ENCODE results near the gene TCF21.
"Not testable (repeated sequence)": the region's sequence is repeated elsewhere in the genome, so short reads cannot be mapped to it uniquely, and the experiment has no call there.

TCF21 gene

GRCh38 chr6:133856911-133857310 lies 32.0 kb upstream of the TCF21 start:
- Histone ChIP-seq H3K9me3 (ENCODE audit: low read depth, low read length) (no peaks in the 10 kb centered on the region), H3K9ac (ENCODE audit: insufficient read length) (no peak overlapping the region), H3K27ac (no peak overlapping the region), H3K36me3 (ENCODE audit: insufficient read depth, low read length) (no peaks in the 10 kb centered on the region), H3K4me3 (no peak overlapping the region)
- DNase-seq (ENCODE audit: low read depth, low spot score): no peak
- TF ChIP-seq POLR2AphosphoS5 (IDR thresholded peaks at IDR 0.05; ENCODE audit: borderline replicate concordance, low read depth, low read length) (no peak), EZH2 (IDR thresholded peaks at IDR 0.05) (no peak), FOXP2 (optimal IDR thresholded peaks at IDR 0.05; ENCODE audit: control extremely low read depth, extremely low read length, insufficient read depth) (no peak)

DNA sequence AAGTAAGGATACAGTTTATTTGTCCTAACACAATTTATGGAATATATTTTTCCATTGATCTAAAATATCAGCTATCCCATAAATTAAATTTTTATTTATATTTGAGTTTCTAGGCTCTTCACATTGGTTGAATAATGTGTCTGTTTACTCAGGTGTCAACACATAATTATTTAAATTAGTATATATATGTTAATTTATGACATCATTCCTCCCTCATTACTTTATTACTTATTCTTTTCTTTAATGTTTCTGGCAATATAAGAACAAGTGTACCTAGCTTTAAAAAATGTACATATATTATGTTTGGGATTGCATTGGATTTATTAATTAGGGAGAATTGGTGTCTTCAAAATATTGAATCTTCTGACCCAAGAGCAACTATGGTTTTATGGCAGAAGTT lies 31.2 kb upstream of the TCF21 start:
- no peak overlapping the region for H3K27ac ChIP-seq
- no peak for DNase-seq (ENCODE audit: low read depth, low spot score)
- no peaks in the 10 kb centered on the region for H3K9me3 ChIP-seq (ENCODE audit: low read depth, low read length)
- H3K9ac ChIP-seq (ENCODE audit: insufficient read length): no peak overlapping the region
- H3K4me3 ChIP-seq: no peak overlapping the region
- no peaks in the 10 kb centered on the region for H3K36me3 ChIP-seq (ENCODE audit: insufficient read depth, low read length)
- TF ChIP-seq EZH2 (IDR thresholded peaks at IDR 0.05) (no peak), FOXP2 (optimal IDR thresholded peaks at IDR 0.05; ENCODE audit: control extremely low read depth, extremely low read length, insufficient read depth) (no peak), POLR2AphosphoS5 (IDR thresholded peaks at IDR 0.05; ENCODE audit: borderline replicate concordance, low read depth, low read length) (no peak)

- H3K4me3 ChIP-seq; H3K9me3 ChIP-seq (ENCODE audit: low read depth, low read length); H3K27ac ChIP-seq; DNase-seq (ENCODE audit: low read depth, low spot score); H3K9ac ChIP-seq (ENCODE audit: insufficient read length); H3K36me3 ChIP-seq (ENCODE audit: insufficient read depth, low read length): not testable (repeated sequence)
Observed at GRCh38 chr6:133861337-133861736, 27.6 kb upstream of the TCF21 start.

- no peak for TF ChIP-seq FOXP2 (optimal IDR thresholded peaks at IDR 0.05; ENCODE audit: control extremely low read depth, extremely low read length, insufficient read depth)
- no peak for TF ChIP-seq POLR2AphosphoS5 (IDR thresholded peaks at IDR 0.05; ENCODE audit: borderline replicate concordance, low read depth, low read length)
- TF ChIP-seq EZH2 (IDR thresholded peaks at IDR 0.05): no peak
- no peaks in the 10 kb centered on the region for H3K9me3 ChIP-seq (ENCODE audit: low read depth, low read length)
- no peaks in the 10 kb centered on the region for H3K36me3 ChIP-seq (ENCODE audit: insufficient read depth, low read length)
- no peak for DNase-seq (ENCODE audit: low read depth, low spot score)
- no peak overlapping the region for H3K4me3 ChIP-seq
- H3K9ac ChIP-seq (ENCODE audit: insufficient read length): no peak overlapping the region
- no peak overlapping the region for H3K27ac ChIP-seq
Observed at GRCh38 chr6:133863228-133863627, 25.7 kb upstream of the TCF21 start.

DNA sequence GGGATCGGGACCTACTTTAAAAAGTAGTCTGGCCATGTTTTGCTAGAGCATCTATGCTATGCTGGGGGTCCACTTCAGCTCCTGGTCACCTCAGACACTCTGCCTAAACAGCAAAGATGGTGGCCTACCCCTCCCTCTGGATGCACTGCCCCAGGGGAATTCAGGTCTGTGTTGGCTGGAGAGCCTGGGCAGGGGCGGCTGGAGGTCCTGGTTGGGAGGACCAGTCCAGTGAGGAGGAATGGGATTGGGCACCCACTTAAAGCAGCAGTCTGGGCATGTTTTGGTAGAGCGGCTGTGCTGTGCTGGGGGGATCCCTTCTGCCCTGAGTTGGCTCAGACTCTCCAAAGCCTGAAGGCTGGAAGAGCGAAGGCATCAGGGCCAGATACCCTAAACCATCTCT lies 23.2 kb upstream of the TCF21 start:
- no peaks in the 10 kb centered on the region for H3K36me3 ChIP-seq (ENCODE audit: insufficient read depth, low read length)
- TF ChIP-seq EZH2 (IDR thresholded peaks at IDR 0.05) (no peak), FOXP2 (optimal IDR thresholded peaks at IDR 0.05; ENCODE audit: control extremely low read depth, extremely low read length, insufficient read depth) (no peak), POLR2AphosphoS5 (IDR thresholded peaks at IDR 0.05; ENCODE audit: borderline replicate concordance, low read depth, low read length) (no peak)
- no peak overlapping the region for H3K9ac ChIP-seq (ENCODE audit: insufficient read length)
- no peak for DNase-seq (ENCODE audit: low read depth, low spot score)
- no peak overlapping the region for H3K27ac ChIP-seq
- no peak overlapping the region for H3K4me3 ChIP-seq
- H3K9me3 ChIP-seq (ENCODE audit: low read depth, low read length): no peaks in the 10 kb centered on the region

- no peak overlapping the region for H3K9ac ChIP-seq (ENCODE audit: insufficient read length)
- H3K9me3 ChIP-seq (ENCODE audit: low read depth, low read length): no peaks in the 10 kb centered on the region
- no peaks in the 10 kb centered on the region for H3K36me3 ChIP-seq (ENCODE audit: insufficient read depth, low read length)
- DNase-seq (ENCODE audit: low read depth, low spot score): no peak
- TF ChIP-seq POLR2AphosphoS5 (IDR thresholded peaks at IDR 0.05; ENCODE audit: borderline replicate concordance, low read depth, low read length) (no peak), FOXP2 (optimal IDR thresholded peaks at IDR 0.05; ENCODE audit: control extremely low read depth, extremely low read length, insufficient read depth) (no peak), EZH2 (IDR thresholded peaks at IDR 0.05) (no peak)
- H3K4me3 ChIP-seq: no peak overlapping the region
- no peak overlapping the region for H3K27ac ChIP-seq
Observed at GRCh38 chr6:133871131-133871530, 17.8 kb upstream of the TCF21 start.

GRCh38 chr6:133873538-133873937 lies 15.4 kb upstream of the TCF21 start:
- Histone ChIP-seq H3K9ac (ENCODE audit: insufficient read length) (no peak overlapping the region), H3K27ac (no peak overlapping the region), H3K9me3 (ENCODE audit: low read depth, low read length) (no peaks in the 10 kb centered on the region), H3K36me3 (ENCODE audit: insufficient read depth, low read length) (no peaks in the 10 kb centered on the region), H3K4me3 (no peak overlapping the region)
- no peak for DNase-seq (ENCODE audit: low read depth, low spot score)
- TF ChIP-seq POLR2AphosphoS5 (IDR thresholded peaks at IDR 0.05; ENCODE audit: borderline replicate concordance, low read depth, low read length): no peak
- TF ChIP-seq EZH2 (IDR thresholded peaks at IDR 0.05): no peak
- no peak for TF ChIP-seq FOXP2 (optimal IDR thresholded peaks at IDR 0.05; ENCODE audit: control extremely low read depth, extremely low read length, insufficient read depth)

- no peak overlapping the region for H3K27ac ChIP-seq
- H3K9ac ChIP-seq (ENCODE audit: insufficient read length): no peak overlapping the region
- TF ChIP-seq POLR2AphosphoS5 (IDR thresholded peaks at IDR 0.05; ENCODE audit: borderline replicate concordance, low read depth, low read length) (no peak), EZH2 (IDR thresholded peaks at IDR 0.05) (no peak), FOXP2 (optimal IDR thresholded peaks at IDR 0.05; ENCODE audit: control extremely low read depth, extremely low read length, insufficient read depth) (no peak)
- DNase-seq (ENCODE audit: low read depth, low spot score): no peak
- no peaks in the 10 kb centered on the region for H3K36me3 ChIP-seq (ENCODE audit: insufficient read depth, low read length)
- H3K9me3 ChIP-seq (ENCODE audit: low read depth, low read length): no peaks in the 10 kb centered on the region
- H3K4me3 ChIP-seq: no peak overlapping the region
Observed at GRCh38 chr6:133877116-133877515, 11.8 kb upstream of the TCF21 start.

DNA sequence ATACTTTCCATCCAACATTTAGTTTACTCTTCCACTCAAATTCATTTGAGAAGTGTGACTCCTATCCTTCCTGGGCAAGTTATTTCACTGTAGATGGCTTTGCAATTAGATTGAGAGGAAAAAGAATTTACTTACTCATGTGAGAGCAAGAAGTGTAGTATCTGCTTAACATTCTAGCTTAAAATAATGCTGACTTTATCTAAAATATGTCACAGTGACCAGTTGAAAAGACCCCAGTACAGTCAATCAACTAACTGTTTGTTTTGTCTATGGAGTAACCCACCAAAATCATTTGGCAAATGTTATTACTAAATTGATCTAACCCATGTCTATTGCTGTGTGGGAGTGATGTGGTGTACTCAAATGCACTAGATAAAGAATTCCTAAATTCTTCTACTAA lies 8.9 kb upstream of the TCF21 start:
- no peak overlapping the region for H3K9ac ChIP-seq (ENCODE audit: insufficient read length)
- DNase-seq (ENCODE audit: low read depth, low spot score): no peak
- H3K36me3 ChIP-seq (ENCODE audit: insufficient read depth, low read length): no peaks in the 10 kb centered on the region
- H3K9me3 ChIP-seq (ENCODE audit: low read depth, low read length): no peaks in the 10 kb centered on the region
- no peak overlapping the region for H3K4me3 ChIP-seq
- H3K27ac ChIP-seq: no peak overlapping the region
- no peak for TF ChIP-seq POLR2AphosphoS5 (IDR thresholded peaks at IDR 0.05; ENCODE audit: borderline replicate concordance, low read depth, low read length)
- TF ChIP-seq FOXP2 (optimal IDR thresholded peaks at IDR 0.05; ENCODE audit: control extremely low read depth, extremely low read length, insufficient read depth): no peak
- no peak for TF ChIP-seq EZH2 (IDR thresholded peaks at IDR 0.05)

All from SK-N-MC (cell line).